ENCODE measurements around the gene C10orf105.

- TF ChIP-seq CTCF (IDR thresholded peaks at IDR 0.05) (no peak), POLR2A (IDR thresholded peaks at IDR 0.05) (no peak)
Measured at GRCh38 chr10:71750124-71750841, 30.7 kb upstream of the C10orf105 start.

Data from uterus (tissue), 2 donors.